Measurements from ENCODE around the gene LY6G6F.

Gene LY6G6F

GRCh38 chr6:31661262-31662123 is 45.2 kb upstream of the LY6G6F start:
- ChIA-PET CTCF (interaction anchor here (1.2 kb wide), 1 partner anchor 39 kb away, joined by 4 read pairs; no protein-coding TSS in a partner anchor), POLR2A (interaction anchor here (0.5 to 5.4 kb wide), 24 partner anchors 8 to 244 kb away, joined by 3 to 138 read pairs (median 4); partner anchors contain the start of genes ABHD16A, ATP6V1G2, BAG6 and DDX39B)
- no peak for DNase-seq (ENCODE audit: extremely low spot score)
- TF ChIP-seq FOXK2 (IDR thresholded peaks at IDR 0.05) (no peak), LEF1 (IDR thresholded peaks at IDR 0.05; ENCODE audit: borderline replicate concordance) (no peak), ELF4 (IDR thresholded peaks at IDR 0.05) (no peak), FOXM1 (IDR thresholded peaks at IDR 0.05; ENCODE audit: borderline replicate concordance) (no peak), L3MBTL2 (conservative IDR thresholded peaks at IDR 0.05) (no peak), SP1 (IDR thresholded peaks at IDR 0.05) (no peak), ARNT (IDR thresholded peaks at IDR 0.05) (no peak)

- POLR2A ChIA-PET, result interaction anchor here (5.4 kb wide), 1 partner anchor 11 kb away, joined by 138 read pairs; the partner anchor contains the start of gene BAG6
- TF ChIP-seq FOXK2 (IDR thresholded peaks at IDR 0.05) (no peak), PKNOX1 (IDR thresholded peaks at IDR 0.05) (no peak), HDGF (IDR thresholded peaks at IDR 0.05; ENCODE audit: borderline replicate concordance) (no peak), SUZ12 (IDR thresholded peaks at IDR 0.05) (no peak), CTBP1 (IDR thresholded peaks at IDR 0.05; ENCODE audit: borderline replicate concordance) (no peak), FOXM1 (IDR thresholded peaks at IDR 0.05; ENCODE audit: borderline replicate concordance) (no peak), L3MBTL2 (conservative IDR thresholded peaks at IDR 0.05) (no peak), TARDBP (IDR thresholded peaks at IDR 0.05) (no peak), ZNF384 (IDR thresholded peaks at IDR 0.05) (no peak), SP1 (IDR thresholded peaks at IDR 0.05) (no peak), LEF1 (IDR thresholded peaks at IDR 0.05; ENCODE audit: borderline replicate concordance) (no peak), NFRKB (IDR thresholded peaks at IDR 0.05) (no peak), BHLHE40 (IDR thresholded peaks at IDR 0.05; ENCODE audit: borderline replicate concordance) (no peak), FOXA1 (IDR thresholded peaks at IDR 0.05) (no peak), ARNT (IDR thresholded peaks at IDR 0.05) (no peak), ELF4 (IDR thresholded peaks at IDR 0.05) (no peak)
- no peak for DNase-seq (ENCODE audit: extremely low spot score)
- CTCF ChIA-PET, result no interaction called here
Observed at GRCh38 chr6:31662124-31662723, 44.4 kb upstream of the LY6G6F start.

GRCh38 chr6:31663126-31663960 is 43.3 kb upstream of the LY6G6F start:
- CTCF ChIA-PET, result no interaction called here
- TF ChIP-seq SP1 (IDR thresholded peaks at IDR 0.05) (no peak), CTBP1 (IDR thresholded peaks at IDR 0.05; ENCODE audit: borderline replicate concordance) (no peak), NFRKB (IDR thresholded peaks at IDR 0.05) (no peak), FOXK2 (IDR thresholded peaks at IDR 0.05) (no peak), L3MBTL2 (conservative IDR thresholded peaks at IDR 0.05) (no peak), ELF4 (IDR thresholded peaks at IDR 0.05) (no peak), ARNT (IDR thresholded peaks at IDR 0.05) (no peak), FOXM1 (IDR thresholded peaks at IDR 0.05; ENCODE audit: borderline replicate concordance) (no peak), PKNOX1 (IDR thresholded peaks at IDR 0.05) (no peak)
- no peak for DNase-seq (ENCODE audit: extremely low spot score)
- POLR2A ChIA-PET, result interaction anchor here (1.0 to 5.4 kb wide), 5 partner anchors 8 to 143 kb away, joined by 3 to 138 read pairs (median 16); partner anchors contain the start of genes APOM, BAG6, CLIC1 and DDX39B

GRCh38 chr6:31663961-31664789 is 42.5 kb upstream of the LY6G6F start:
- ChIA-PET CTCF (interaction anchor here (0.9 kb wide), 1 partner anchor 68 kb away, joined by 4 read pairs; no protein-coding TSS in a partner anchor), POLR2A (interaction anchor here (0.5 to 5.4 kb wide), 31 partner anchors 8 to 1308 kb away, joined by 3 to 138 read pairs (median 5); partner anchors contain the start of genes ABHD16A, AIF1, APOM and BAG6)
- no peak for TF ChIP-seq L3MBTL2 (conservative IDR thresholded peaks at IDR 0.05)
- TF ChIP-seq FOXK2 (IDR thresholded peaks at IDR 0.05), result no peak
- TF ChIP-seq ARNT (IDR thresholded peaks at IDR 0.05), result no peak
- TF ChIP-seq SUZ12 (IDR thresholded peaks at IDR 0.05), result no peak
- TF ChIP-seq ELF4 (IDR thresholded peaks at IDR 0.05), result no peak
- TF ChIP-seq BHLHE40 (IDR thresholded peaks at IDR 0.05; ENCODE audit: borderline replicate concordance), result no peak
- no peak for TF ChIP-seq FOXM1 (IDR thresholded peaks at IDR 0.05; ENCODE audit: borderline replicate concordance)
- no peak for TF ChIP-seq PKNOX1 (IDR thresholded peaks at IDR 0.05)
- no peak for TF ChIP-seq SP1 (IDR thresholded peaks at IDR 0.05)
- TF ChIP-seq TARDBP (IDR thresholded peaks at IDR 0.05), result no peak
- TF ChIP-seq CTBP1 (IDR thresholded peaks at IDR 0.05; ENCODE audit: borderline replicate concordance), result no peak
- no peak for TF ChIP-seq NFRKB (IDR thresholded peaks at IDR 0.05)
- no peak for TF ChIP-seq HDGF (IDR thresholded peaks at IDR 0.05; ENCODE audit: borderline replicate concordance)
- TF ChIP-seq FOXA1 (IDR thresholded peaks at IDR 0.05), result no peak
- TF ChIP-seq ZNF384 (IDR thresholded peaks at IDR 0.05), result no peak
- no peak for TF ChIP-seq LEF1 (IDR thresholded peaks at IDR 0.05; ENCODE audit: borderline replicate concordance)
- no peak for DNase-seq (ENCODE audit: extremely low spot score)

Measured in HEK293T (cell line).